NCI-H82 treated with DMSO at 0.1 percent for 48 hours (cell line): Measurements from ENCODE around the gene SLC15A1.
"Not testable (repeated sequence)": the region's sequence is repeated elsewhere in the genome, so short reads cannot be mapped to it uniquely, and the experiment has no call there.

Experiments used
- DNase-seq: peaks from one replicate; lab custom pipeline; 2025; ENCODE audit not compliant: unreplicated experiment; lab: John Stamatoyannopoulos, UW

The SLC15A1 gene

GRCh38 chr13:98664047-98664446, 88.4 kb downstream of the SLC15A1 start:
- DNase-seq: no peak

GRCh38 chr13:98658131-98658530, 94.3 kb downstream of the SLC15A1 start:
- no peak for DNase-seq

- no peak for DNase-seq
Measured at GRCh38 chr13:98657506-98658085, 94.9 kb downstream of the SLC15A1 start.

GRCh38 chr13:98656223-98656622, 96.2 kb downstream of the SLC15A1 start:
- DNase-seq: no peak

- DNase-seq: peak; percentile 89
Measured at GRCh38 chr13:98653463-98653985, 98.9 kb downstream of the SLC15A1 start.

GRCh38 chr13:98652721-98653462, 99.6 kb downstream of the SLC15A1 start:
- no peak for DNase-seq

GRCh38 chr13:98652276-98652675, 100.2 kb downstream of the SLC15A1 start:
- DNase-seq: no peak

GRCh38 chr13:98651744-98652143, 100.7 kb downstream of the SLC15A1 start:
- DNase-seq: no peak

- no peak for DNase-seq
Measured at GRCh38 chr13:98650396-98651107, 101.9 kb downstream of the SLC15A1 start.

- no peak for DNase-seq
Measured at GRCh38 chr13:98649861-98650260, 102.6 kb downstream of the SLC15A1 start.

- no peak for DNase-seq
Measured at GRCh38 chr13:98648686-98649085, 103.8 kb downstream of the SLC15A1 start.

- no peak for DNase-seq
Measured at GRCh38 chr13:98648141-98648540, 104.3 kb downstream of the SLC15A1 start.

- DNase-seq: no peak
Measured at GRCh38 chr13:98647121-98647520, 105.4 kb downstream of the SLC15A1 start.

GRCh38 chr13:98643479-98643878, 109.0 kb downstream of the SLC15A1 start:
- no peak for DNase-seq

- DNase-seq: no peak
Measured at GRCh38 chr13:98641075-98641474, 111.4 kb downstream of the SLC15A1 start.

GRCh38 chr13:98639785-98640184, 112.7 kb downstream of the SLC15A1 start:
- not testable (repeated sequence) for DNase-seq

- DNase-seq: not testable (repeated sequence)
Measured at GRCh38 chr13:98638352-98638751, 114.1 kb downstream of the SLC15A1 start.
